ENCODE measurements around the gene SHROOM3.

- no peak for TF ChIP-seq MXI1 (conservative IDR thresholded peaks at IDR 0.05; ENCODE audit: poor library complexity, severe bottlenecking)
- TF ChIP-seq RAD21 (conservative IDR thresholded peaks at IDR 0.05): no peak
- TF ChIP-seq, protein P1, sequence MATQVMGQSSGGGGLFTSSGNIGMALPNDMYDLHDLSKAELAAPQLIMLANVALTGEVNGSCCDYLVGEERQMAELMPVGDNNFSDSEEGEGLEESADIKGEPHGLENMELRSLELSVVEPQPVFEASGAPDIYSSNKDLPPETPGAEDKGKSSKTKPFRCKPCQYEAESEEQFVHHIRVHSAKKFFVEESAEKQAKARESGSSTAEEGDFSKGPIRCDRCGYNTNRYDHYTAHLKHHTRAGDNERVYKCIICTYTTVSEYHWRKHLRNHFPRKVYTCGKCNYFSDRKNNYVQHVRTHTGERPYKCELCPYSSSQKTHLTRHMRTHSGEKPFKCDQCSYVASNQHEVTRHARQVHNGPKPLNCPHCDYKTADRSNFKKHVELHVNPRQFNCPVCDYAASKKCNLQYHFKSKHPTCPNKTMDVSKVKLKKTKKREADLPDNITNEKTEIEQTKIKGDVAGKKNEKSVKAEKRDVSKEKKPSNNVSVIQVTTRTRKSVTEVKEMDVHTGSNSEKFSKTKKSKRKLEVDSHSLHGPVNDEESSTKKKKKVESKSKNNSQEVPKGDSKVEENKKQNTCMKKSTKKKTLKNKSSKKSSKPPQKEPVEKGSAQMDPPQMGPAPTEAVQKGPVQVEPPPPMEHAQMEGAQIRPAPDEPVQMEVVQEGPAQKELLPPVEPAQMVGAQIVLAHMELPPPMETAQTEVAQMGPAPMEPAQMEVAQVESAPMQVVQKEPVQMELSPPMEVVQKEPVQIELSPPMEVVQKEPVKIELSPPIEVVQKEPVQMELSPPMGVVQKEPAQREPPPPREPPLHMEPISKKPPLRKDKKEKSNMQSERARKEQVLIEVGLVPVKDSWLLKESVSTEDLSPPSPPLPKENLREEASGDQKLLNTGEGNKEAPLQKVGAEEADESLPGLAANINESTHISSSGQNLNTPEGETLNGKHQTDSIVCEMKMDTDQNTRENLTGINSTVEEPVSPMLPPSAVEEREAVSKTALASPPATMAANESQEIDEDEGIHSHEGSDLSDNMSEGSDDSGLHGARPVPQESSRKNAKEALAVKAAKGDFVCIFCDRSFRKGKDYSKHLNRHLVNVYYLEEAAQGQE (IDR thresholded peaks at IDR 0.05; ENCODE audit: borderline replicate concordance): no peak
- TF ChIP-seq, protein P2, sequence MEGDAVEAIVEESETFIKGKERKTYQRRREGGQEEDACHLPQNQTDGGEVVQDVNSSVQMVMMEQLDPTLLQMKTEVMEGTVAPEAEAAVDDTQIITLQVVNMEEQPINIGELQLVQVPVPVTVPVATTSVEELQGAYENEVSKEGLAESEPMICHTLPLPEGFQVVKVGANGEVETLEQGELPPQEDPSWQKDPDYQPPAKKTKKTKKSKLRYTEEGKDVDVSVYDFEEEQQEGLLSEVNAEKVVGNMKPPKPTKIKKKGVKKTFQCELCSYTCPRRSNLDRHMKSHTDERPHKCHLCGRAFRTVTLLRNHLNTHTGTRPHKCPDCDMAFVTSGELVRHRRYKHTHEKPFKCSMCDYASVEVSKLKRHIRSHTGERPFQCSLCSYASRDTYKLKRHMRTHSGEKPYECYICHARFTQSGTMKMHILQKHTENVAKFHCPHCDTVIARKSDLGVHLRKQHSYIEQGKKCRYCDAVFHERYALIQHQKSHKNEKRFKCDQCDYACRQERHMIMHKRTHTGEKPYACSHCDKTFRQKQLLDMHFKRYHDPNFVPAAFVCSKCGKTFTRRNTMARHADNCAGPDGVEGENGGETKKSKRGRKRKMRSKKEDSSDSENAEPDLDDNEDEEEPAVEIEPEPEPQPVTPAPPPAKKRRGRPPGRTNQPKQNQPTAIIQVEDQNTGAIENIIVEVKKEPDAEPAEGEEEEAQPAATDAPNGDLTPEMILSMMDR (IDR thresholded peaks at IDR 0.05; ENCODE audit: poor library complexity, severe bottlenecking): no peak
- TF ChIP-seq EZH2 (IDR thresholded peaks at IDR 0.05; ENCODE audit: borderline replicate concordance, insufficient read depth, low read length, poor library complexity, severe bottlenecking): no peak
- TF ChIP-seq TAF1 (IDR thresholded peaks at IDR 0.05; ENCODE audit: low read depth): no peak
- TF ChIP-seq EP300 (conservative IDR thresholded peaks at IDR 0.05; ENCODE audit: poor library complexity, severe bottlenecking): no peak
- no peak for TF ChIP-seq SMC3 (conservative IDR thresholded peaks at IDR 0.05; ENCODE audit: poor library complexity)
Observed at GRCh38 chr4:76712564-76712963, 277.5 kb downstream of the SHROOM3 start.

All from neural cell (in vitro differentiated cells).